Stimulated activated CD4-positive, alpha-beta T cell treated with anti-CD3 and anti-CD28 coated beads, Interleukin-1b, Interleukin-23, amount 100 ng/mL, for 1 hour (primary cell): ENCODE results near the gene URAD.
"Not testable (repeated sequence)": the region's sequence is repeated elsewhere in the genome, so short reads cannot be mapped to it uniquely, and the experiment has no call there.

Experiments used
- DNase-seq, 2 donors: peaks; one replicate each; pipeline ENCODE4 v3.0.0-alpha.2; 2020; ENCODE audit warnings: low read depth in 2 of 2

Gene URAD

DNA sequence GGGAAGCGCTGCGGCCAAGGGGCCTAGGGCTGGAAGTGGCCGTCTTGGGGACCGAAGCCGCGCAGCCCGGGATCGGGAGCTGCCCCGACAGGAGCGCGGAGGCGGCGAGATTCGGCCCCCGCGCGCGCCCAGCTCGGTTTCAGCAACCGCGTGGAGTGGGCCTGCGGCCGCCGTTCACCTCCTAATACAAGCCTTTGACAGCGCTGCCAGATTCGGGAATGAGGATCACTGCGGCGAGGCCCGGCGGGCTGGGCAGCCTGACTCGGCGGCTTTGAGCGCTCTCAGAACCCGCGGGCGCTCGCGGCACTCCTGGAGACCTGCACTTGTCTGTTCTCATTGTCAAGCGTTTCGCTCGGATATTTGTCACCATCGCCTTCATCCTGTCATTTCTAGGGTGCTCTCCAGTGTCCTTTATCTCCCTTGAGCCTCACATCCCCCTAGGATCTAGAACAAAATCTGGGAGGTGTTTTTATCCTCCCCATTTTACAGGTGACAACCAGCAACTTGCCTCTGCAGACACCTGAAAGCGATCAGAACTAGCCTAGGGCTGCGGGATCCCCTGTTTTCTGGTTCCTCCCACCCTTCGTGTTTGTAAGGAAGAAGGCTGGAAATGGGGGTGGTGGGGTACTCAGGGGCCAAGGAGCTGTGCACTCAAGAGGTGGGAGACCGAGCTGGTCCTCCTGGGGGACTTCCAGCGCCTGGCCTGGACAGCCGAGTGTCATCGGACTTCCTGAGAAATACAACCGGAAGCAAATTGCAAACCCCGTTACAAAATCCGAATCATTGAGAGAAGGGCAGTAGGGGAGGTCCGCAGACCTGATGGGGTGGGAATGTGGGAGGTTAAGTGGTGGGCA, 17.9 kb downstream of the URAD start:
- no peak for DNase-seq

DNA sequence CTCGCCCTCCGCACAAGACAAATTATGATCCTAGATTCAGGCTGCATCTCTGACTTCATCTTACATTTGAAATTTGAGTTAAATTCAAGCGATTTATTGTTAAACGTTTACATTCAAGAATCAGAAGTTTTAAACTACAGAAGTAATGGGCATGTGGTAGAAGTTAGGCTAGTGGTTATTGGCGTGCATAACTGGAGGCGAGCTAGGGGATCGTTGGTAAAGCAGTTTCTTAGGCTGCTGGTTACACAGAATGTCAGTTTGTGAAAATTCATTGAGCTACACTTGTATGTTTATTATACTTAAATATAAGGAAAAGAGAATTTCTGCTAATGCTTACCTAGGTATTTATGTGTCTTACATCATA, 18.6 kb downstream of the URAD start:
- DNase-seq = no peak

DNA sequence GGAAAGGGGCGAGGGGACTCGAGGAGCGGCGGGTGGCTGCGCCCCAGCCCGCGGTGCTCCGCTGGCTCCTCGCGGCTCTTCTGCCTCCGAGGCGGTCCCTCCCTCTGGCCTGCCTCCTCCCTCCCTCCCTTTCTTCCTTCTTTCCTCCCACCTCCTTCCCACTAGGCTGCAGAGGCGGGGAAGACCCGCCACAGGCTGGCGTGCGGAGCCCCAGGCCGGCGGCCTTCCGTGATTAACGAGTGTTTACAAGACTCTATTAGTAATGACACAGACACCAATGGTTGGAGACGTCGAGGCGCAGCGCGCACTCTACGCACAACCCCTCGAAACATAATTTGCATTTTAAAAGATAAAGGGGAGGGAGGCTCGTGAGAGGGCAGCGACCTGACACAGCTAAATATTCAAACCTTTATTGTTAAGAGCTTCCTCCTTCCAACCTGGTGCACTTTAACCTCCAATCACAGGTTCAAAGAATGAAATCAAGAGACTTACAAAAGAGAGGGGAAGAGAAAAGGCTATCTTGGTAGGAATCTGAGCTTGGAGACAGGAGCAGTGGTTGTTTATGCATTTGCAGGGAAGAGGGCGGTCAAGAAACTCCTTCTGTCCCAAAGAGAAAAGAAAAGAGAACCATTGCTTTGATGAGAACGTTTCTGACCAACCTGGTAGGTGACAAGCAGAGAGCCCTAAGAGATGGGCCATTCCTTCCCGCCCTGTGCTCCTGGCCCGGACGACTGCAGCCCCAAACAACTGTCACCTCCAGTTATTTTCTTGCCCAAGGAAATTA, 19.2 kb downstream of the URAD start, which contains the start of gene CDX2:
Gene CDX2 (minus strand): TSS at position 234 of the 784 bp plus-strand sequence. CDS start 309 bp downstream, outside the sequence.
- no peak for DNase-seq

DNA sequence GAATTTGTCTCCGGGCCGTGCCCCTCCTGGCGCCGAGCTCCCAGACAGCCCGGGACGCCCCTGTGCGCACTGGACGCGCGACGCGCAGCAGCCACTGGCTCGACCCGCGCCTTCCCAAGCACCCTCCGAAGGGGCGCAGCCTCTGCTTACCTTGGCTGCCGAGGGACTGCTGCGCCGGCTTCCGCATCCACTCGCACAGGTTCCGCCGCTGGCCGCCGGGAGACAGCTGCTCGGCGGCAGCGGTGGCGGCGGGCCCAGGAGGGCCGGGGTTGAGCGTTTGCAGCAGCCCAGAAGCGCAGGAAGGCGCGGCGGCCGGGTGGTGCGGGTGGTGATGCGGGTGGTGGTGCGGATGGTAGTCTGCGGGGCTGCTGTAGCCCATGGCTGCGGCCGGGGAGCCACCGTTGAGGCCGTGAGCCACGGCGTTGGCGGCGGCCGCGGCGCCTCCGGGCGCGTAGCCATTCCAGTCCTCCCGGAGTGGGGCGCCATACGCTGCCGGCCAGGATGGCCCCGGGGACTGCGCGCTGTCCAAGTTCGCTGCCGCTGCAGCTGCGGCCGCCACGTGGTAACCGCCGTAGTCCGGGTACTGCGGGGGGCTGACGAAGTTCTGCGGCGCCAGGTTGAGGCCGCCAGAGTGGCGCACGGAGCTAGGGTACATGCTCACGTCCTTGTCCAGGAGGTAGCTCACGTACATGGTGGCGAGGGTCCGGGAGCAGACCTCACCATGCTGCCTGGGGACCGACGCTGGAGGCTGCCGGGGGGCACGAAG, 20.0 kb downstream of the URAD start:
- no peak for DNase-seq

DNA sequence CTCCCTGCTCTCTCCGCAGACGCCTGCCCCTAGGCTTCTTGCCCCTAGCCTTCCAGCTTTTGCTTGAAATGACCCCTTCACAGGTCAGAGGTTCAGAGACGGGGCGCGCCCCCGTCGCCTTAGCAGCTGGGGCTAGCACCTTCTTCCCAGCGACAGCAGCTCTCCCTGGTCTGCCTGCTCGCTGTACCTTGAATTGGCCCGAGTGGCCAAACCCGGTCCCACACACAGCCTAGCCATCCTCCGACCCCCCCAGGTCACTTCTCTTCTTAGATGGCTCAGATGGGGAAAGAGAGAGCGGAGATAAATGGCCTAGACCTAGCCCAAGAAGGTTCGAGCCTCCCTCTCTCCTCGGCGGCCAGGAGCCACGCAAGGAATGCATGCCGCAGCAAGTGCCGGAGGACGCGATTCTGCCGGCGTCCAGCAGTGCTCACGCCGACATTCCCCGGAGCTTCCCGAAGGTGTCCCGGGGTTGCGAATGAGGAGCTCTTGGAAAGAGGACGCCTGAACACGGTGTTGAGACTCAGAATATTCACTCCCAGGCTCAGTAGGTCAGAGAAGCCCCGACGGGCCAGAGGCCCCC, 20.7 kb downstream of the URAD start:
- DNase-seq = no peak

DNA sequence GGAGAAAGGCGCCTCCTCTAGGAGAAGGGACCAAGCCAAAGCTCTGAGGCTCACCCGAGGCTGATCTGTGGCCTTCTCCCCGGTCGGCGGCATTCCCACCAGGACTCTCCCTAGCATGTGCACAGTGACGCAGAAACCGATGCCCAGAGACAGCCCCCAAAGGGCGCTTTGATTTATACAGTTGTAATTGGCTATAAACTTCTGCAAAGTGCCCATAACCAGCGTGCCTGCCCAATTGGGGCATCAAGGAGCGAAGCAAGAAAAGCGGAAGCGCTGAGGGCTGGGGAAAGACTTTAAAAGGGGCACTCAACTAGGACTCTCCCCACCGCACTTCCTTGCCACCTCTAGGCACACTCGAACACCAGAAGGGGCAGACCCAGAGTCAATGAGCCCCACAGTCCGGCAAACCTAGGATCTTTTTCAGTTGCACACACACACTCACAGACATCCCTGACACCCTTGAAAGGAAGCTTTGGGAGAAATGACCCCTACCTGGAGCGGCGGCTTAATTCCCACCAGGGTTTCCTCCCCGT, 21.2 kb downstream of the URAD start:
- no peak for DNase-seq

DNA sequence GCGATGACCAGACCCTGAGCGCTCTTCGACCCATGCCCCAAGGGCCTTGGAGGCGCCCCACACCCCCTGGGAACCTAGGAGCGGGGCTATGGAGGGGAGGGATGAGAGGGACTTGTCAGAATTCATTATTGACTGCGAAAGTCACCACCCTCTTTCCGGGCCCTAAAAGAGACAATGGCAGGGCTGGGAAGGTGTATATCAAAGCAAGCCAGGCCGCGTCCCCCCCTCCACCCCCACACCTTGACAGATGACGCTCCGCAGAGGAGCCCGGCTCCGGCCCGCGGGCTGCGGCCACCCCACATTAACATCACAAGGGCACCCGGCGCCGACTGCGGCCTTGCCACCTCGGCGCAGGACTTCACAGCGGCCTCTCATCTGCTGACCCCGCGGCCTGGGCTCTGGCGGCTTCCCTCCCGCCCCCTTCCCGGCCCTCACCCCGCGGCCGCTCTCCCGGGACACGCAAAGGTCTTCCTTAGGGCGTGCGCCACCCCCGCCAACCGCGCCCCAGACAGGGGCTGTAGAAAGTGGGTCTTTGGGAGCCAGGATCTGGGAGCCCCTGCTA, 21.8 kb downstream of the URAD start:
- DNase-seq = no peak

DNA sequence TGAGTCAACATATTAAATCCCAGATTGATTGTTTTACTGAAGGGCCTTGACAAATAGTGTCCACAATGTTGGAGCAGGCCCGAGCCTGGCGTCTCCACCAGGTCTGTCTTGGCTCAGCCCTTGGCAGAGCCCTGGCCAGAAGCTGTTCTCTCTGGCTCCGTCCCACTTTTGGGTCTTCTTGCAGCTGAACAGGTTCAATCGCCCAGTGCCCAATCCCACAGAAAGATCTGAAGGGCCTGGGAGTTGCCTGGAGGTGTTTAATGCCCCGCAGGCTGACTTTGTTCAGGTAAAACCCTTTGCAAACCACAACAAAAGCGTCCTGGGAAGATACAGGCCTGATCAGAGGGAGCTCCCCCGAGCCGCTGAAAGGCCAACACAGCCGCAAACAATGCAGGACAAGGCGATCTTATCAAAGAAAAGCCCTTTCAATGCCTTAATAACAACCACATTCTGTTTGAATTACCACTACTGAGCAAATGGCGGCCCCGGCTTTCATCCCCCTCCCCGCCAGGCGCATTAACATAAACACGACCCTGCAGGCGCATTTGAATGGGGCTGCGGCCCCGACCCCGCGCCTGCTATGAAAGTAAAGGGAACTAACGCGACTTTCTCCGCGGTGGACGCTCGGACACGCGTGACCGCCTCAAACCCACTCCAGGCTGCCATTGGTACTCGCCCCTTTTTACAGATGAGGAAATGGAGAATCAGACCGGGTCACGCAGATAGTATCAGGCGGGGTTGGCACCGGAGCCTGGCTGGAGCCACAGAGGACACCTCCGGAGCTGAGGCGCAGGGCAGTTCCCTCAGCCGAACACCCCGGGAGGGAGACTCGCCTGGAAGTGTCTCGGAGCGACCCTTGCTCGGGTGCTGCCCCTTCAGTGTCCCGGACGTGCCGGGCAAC, 22.5 kb downstream of the URAD start:
- no peak for DNase-seq

DNA sequence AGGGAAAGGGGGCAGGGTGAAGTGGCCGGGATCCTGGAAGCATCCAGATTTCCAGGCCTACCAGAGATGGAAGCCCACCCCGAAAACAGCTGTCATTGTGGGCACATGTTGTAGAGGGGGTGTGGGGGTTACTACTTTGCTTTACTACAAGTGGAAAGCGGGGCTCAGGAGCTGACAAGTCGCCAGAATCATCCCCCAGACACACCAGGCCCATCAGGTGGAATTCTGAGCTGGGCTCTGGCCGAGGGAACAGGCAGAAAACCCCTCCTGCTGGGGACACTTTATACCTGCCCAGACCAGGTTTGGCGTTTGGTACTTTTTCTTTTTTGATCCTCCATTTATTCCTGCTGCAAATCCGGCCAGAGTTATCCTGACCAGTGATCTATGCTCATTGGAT, 23.2 kb downstream of the URAD start:
- no peak for DNase-seq

DNA sequence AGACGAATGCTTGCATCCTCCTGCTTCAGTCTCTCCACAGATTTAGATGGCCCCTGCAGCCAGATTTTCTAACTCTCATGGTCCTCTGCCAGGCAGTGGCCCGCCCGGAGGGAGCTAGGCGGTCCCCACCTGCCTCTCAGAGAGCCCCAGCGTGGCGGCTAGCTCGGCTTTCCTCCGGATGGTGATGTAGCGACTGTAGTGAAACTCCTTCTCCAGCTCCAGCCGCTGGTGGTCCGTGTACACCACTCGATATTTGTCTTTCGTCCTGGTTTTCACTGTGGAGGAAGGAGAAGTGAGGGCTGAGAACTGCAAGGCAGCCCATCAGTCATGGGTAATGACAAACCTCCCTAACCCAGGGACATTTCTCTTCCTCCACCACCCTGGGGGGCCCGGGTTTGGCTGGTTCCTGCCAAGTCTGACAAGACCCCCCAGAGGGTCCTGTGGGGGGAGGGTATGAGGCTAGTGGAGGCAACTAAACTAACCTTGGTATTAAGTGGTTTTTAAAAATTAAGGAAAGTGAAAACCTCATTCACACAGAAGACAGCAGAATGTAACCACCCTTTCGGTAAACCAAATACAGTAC, 23.7 kb downstream of the URAD start:
- no peak for DNase-seq

DNA sequence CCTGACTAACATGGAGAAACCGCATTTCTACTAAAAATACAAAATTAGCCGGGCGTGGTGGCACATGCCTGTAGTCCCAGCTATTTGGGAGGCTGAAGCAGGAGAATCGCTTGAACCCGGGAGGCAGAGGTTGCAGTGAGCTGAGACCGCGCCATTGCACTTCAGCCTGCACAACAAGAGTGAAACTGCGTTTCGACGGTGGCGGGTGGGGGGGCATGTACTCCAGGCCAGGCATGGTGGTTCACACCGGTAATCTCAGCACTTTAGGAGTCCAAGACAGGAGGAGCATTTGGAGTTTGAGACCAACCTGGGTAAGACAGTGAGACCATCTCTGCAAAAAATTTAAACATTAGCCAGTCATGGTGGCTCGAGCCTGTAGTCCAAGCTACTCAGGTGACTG, 24.3 kb downstream of the URAD start:
- DNase-seq = not testable (repeated sequence)

DNA sequence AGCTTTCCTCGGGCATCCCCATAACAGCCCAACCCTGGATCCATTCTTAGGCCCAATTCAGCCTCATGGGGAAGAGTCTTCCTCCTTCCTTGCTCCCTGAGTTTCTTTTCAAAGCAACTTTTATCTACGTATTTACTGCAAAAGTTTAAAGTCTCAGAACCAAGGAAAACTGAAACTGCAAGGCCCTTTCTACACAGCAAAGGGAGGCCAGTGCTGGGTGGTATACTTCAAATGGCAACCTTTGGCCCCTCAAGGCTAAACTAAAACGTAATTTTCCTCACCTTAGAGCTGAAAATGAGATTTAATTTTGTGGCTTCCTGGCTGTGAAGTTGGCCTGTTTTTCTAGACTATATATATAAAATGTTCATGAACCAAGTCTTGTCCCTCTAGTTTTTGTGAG, 25.0 kb downstream of the URAD start:
- no peak for DNase-seq

DNA sequence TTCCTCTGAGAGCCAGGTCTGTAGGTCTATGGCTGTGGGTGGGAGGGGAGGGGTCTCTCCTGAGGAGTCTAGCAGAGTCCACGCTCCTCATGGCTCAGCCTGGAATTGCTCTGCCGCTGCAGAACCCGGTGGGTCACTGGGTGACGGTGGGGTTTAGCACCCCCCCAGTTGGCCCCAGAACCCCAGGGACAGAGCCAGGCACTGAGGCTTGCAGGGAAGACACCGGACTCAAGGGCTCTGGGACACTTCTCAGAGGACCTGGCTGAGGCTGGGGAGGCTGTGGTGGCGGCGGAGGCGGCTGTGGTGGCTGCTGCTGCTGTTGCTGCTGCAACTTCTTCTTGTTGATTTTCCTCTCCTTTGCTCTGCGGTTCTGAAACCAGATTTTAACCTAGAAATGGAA, 25.5 kb downstream of the URAD start:
- DNase-seq = no peak

DNA sequence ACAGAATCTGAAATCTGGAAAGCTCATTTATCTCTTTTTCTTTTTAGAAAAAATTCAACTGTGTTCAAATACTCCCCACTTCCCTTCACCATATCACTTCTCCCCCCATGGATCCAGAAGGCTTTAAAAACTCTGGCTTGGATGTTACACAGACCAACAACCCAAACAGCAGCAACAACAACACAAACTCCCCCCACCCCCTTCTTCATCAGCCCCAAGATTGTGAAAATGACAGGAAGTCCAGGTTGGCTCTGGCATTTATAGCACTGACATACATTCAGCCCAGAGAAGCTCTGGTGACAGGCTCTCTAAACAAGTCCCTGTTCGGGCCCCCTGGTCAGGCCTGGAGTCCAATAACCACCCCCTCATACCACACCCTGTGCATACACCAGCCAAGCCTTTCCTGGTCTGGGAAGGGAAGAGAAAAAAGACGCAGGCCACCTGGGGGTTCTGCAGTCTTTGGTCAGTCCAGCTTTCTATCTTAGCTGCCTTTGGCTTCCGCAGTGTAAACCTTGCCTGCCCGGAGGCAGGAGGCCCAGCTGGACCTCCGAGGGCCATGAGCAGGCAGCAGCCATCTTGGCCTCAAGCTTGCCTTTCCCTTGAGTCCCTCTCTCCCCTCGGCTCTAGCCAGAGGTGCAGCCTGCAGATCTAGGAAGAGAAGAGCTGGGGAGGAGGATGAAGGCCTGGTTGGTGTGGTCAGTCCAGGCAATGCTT, 26.2 kb downstream of the URAD start:
- no peak for DNase-seq

DNA sequence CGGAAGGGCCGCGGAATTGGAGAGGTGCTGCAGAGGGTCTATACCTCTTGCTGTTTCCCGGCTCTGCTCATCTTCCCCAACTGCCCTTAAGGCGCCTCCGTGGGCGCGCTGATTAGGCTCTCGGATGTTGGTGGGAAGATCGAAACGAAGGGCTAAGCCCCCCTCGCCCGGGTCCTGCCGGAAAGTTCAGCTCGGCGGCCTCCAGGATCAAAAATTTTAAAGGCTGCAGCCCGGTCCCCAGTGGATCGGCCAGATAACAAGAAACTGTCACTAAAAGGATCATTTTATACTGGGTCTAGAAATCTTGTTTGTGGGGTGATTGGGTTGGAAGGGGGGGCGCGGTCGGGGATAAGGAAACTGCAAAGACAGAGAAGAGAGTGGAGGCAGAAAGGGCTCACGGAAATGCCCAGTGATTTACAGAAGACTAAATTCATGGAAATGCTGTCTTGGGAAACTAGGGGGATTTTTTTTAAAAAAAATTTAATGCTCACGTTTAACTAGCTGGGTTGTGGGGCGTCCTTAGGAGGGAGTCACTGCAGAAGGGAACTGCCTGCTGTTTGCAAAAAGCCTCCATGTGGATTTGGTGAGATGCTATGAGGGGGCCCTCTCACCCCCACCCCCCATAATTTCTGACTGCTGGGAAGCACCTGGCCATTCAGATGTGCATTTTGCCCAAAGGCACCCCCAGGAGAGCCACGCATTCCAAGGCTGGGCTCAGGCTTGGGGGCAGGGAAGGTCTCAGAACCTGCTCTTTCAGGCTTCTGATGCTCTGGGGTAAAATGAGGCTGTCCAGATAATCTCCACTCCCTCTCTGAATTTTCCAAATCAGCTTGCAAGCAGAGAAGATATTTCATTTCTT, 27.0 kb downstream of the URAD start:
- no peak for DNase-seq

DNA sequence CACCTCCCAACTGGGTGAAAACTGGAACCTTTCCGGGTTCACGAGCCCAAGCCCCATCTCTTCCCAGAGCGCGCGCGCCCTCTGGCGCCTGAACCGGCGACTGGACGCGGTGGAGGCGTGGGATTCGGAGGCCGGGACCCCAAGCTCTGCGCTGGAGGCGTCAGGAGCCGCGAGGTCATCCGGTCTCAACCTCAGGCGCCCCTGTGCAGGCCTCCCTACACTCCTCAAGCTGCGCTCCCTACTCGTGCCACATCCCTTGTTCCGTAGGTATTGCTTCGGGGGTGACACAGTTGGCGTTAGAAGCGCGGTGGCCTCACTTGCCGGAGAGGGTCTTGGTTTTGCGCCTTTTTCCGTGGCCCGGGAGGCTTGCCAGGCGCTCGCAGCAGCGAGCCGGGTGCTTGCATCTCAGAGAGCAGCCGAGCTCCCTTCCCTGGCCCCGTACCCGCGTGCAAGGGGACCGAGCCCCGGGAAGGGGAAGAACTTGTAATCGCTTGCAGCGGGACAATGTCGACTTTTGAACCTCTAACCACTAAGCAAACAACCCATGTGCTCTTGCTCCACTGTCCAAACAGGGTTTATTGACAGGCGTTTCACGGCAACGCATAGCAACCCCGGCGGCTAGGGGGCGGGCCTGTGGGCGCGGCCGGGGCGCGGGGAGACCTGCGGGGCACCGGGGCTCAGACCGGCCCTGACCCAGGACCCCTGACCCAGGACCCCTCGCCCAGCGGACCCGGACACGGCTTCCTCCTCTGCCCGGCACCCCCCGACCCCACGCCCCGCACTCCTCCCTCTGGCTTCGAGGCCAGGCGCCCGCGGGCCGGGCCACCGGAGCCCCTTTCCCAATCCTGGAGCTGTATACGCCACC, 27.9 kb downstream of the URAD start:
- no peak for DNase-seq

DNA sequence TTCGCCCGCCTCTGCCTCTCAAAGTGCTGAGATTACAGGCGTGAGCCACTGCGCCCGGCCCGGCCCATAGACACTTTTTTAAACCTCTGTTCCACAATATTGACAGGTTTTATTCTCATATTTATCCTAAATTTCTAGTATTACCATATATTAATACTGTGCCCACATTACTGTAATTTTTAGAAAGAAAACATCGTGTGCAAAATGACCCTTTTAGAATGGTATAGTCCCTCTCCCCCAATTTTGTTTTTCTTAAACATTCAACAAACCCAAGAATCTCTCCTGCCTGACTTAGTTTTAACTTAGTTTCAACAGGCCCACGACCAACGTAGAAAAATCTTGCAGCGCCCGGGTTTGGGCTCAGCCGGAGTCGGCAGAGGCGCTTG, 28.5 kb downstream of the URAD start:
- no peak for DNase-seq
